HCT116 (cell line): Measurements from ENCODE around the gene NXT1.

Experiments
- CEBPB ChIP-seq: IDR thresholded peaks from 2 replicates; pipeline ENCODE4 v1.6.1; 2012; ENCODE audit warnings: low read depth
- EZH2 ChIP-seq: fragments of 200-600 bp; sonication (generic); IDR thresholded peaks from 2 replicates; pipeline ENCODE4 v1.6.1; 2017; ENCODE audit warnings: antibody characterized with exemption, mixed run types
- EZH2phosphoT487 ChIP-seq: fragments of 200-600 bp; IDR thresholded peaks from 2 replicates; pipeline ENCODE4 v1.6.1; 2018; ENCODE audit warnings: antibody characterized with exemption, borderline replicate concordance
- POLR2A ChIP-seq: IDR thresholded peaks from 2 replicates; pipeline ENCODE4 v1.7.0; 2011; ENCODE audit warnings: borderline replicate concordance; ENCODE audit not compliant: insufficient read depth, insufficient read length; ENCODE audit errors: extremely low read depth
- SP1 ChIP-seq: IDR thresholded peaks from 2 replicates; pipeline ENCODE4 v1.6.1; 2012; ENCODE audit warnings: low read depth
- ZFX ChIP-seq: fragments of 450-650 bp; IDR thresholded peaks from 2 replicates; pipeline ENCODE4 v1.6.1; 2017
- TF ChIP-seq, protein P1 (sequence below), 3 experiments: fragments of 200-600 bp in 1 of 3; sonication (generic) in 1 of 3; IDR thresholded peaks in 2 of 3; conservative IDR thresholded peaks in 1 of 3; 2 replicates each; pipeline ENCODE4 v1.5.1; 2012 to 2017; ENCODE audit warnings: low read depth in 2 of 3, low read length in 2 of 3, antibody characterized with exemption in 1 of 3, borderline replicate concordance in 1 of 3, control low read depth in 1 of 3, mild to moderate bottlenecking in 1 of 3, mixed read lengths in 1 of 3, mixed run types in 1 of 3, moderate library complexity in 1 of 3; ENCODE audit not compliant: insufficient read depth in 1 of 3
- TF ChIP-seq, protein P2 (sequence below): IDR thresholded peaks from 2 replicates; pipeline ENCODE4 v1.6.1; 2012; ENCODE audit warnings: low read depth
- TF ChIP-seq, protein P3 (sequence below): IDR thresholded peaks from 2 replicates; pipeline ENCODE4 v1.6.1; 2012

DNA sequence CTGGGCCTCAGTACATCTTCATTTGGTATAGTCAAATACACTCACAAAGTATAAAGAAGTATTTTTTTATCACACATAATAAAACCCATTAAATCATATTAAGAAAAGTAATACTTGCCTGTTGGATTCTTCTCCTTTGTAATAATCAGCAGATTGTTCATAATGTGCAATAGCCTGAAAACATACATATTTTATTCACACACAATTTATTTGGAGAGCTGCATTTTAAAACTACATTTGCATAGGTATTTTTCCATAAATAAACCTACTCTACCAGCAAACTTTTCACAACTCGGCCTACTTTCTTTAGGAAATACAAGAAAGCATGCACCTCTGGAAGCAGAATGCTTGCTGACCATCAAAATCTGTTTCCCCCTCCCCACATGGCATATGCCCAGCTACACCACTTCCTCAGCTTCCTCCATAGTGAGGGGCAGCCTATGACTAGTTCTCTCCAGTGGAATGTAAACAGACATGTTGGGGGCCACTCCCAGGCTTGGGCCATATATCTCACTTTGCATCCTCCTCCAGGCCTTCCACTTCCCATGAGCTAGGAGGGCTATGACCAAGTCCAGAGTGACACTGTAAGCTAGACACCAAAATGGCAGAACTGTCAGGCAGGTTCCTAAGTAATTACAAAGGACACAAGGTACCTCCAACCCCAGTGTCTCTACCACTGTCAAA lies 39.6 kb downstream of the NXT1 start:
- TF ChIP-seq, protein P1, sequence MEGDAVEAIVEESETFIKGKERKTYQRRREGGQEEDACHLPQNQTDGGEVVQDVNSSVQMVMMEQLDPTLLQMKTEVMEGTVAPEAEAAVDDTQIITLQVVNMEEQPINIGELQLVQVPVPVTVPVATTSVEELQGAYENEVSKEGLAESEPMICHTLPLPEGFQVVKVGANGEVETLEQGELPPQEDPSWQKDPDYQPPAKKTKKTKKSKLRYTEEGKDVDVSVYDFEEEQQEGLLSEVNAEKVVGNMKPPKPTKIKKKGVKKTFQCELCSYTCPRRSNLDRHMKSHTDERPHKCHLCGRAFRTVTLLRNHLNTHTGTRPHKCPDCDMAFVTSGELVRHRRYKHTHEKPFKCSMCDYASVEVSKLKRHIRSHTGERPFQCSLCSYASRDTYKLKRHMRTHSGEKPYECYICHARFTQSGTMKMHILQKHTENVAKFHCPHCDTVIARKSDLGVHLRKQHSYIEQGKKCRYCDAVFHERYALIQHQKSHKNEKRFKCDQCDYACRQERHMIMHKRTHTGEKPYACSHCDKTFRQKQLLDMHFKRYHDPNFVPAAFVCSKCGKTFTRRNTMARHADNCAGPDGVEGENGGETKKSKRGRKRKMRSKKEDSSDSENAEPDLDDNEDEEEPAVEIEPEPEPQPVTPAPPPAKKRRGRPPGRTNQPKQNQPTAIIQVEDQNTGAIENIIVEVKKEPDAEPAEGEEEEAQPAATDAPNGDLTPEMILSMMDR (IDR thresholded peaks at IDR 0.05 in 2 of 3, conservative IDR thresholded peaks at IDR 0.05 in 1 of 3; ENCODE audit: borderline replicate concordance in 1 of 3, insufficient read depth in 1 of 3, low read depth in 2 of 3, low read length in 2 of 3) = no peak
- no peak for TF ChIP-seq EZH2
- no peak for TF ChIP-seq CEBPB
- no peak for TF ChIP-seq ZFX
- TF ChIP-seq, protein P2, sequence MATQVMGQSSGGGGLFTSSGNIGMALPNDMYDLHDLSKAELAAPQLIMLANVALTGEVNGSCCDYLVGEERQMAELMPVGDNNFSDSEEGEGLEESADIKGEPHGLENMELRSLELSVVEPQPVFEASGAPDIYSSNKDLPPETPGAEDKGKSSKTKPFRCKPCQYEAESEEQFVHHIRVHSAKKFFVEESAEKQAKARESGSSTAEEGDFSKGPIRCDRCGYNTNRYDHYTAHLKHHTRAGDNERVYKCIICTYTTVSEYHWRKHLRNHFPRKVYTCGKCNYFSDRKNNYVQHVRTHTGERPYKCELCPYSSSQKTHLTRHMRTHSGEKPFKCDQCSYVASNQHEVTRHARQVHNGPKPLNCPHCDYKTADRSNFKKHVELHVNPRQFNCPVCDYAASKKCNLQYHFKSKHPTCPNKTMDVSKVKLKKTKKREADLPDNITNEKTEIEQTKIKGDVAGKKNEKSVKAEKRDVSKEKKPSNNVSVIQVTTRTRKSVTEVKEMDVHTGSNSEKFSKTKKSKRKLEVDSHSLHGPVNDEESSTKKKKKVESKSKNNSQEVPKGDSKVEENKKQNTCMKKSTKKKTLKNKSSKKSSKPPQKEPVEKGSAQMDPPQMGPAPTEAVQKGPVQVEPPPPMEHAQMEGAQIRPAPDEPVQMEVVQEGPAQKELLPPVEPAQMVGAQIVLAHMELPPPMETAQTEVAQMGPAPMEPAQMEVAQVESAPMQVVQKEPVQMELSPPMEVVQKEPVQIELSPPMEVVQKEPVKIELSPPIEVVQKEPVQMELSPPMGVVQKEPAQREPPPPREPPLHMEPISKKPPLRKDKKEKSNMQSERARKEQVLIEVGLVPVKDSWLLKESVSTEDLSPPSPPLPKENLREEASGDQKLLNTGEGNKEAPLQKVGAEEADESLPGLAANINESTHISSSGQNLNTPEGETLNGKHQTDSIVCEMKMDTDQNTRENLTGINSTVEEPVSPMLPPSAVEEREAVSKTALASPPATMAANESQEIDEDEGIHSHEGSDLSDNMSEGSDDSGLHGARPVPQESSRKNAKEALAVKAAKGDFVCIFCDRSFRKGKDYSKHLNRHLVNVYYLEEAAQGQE = no peak
- TF ChIP-seq POLR2A = no peak
- TF ChIP-seq, protein P3, sequence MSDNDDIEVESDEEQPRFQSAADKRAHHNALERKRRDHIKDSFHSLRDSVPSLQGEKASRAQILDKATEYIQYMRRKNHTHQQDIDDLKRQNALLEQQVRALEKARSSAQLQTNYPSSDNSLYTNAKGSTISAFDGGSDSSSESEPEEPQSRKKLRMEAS = no peak
- TF ChIP-seq EZH2phosphoT487 = no peak
- TF ChIP-seq SP1 = no peak
